Ovary (tissue), 3 donors: ENCODE measurements around the gene ATP6V0A1.
A peak's percentile ranks its signal among the peaks of the same experiment; 100 is the strongest.

Experiments
- CTCF ChIP-seq, 3 donors: fragments of 450-650 bp in 2 of 3; fragments of 200-600 bp in 1 of 3; IDR thresholded peaks; one replicate each; pipeline versions ENCODE4 v1.5.1 to v1.8.0; 2016 to 2022; ENCODE audit warnings: antibody characterized with exemption in 3 of 3, mild to moderate bottlenecking in 1 of 3
- EP300 ChIP-seq: sonication (generic); formaldehyde crosslinking; IDR thresholded peaks from one replicate; pipeline ENCODE4 v1.6.1; 2017; ENCODE audit warnings: antibody characterized with exemption
- POLR2A ChIP-seq: fragments of 450-650 bp; IDR thresholded peaks from one replicate; pipeline ENCODE4 v1.6.1; 2017; ENCODE audit warnings: antibody characterized with exemption, mild to moderate bottlenecking, moderate library complexity
- donor health status: DM: no; HTN: no; CAD: no.

GRCh38 chr17:42458497-42459255 is at the start of gene ATP6V0A1:
- TF ChIP-seq CTCF (IDR thresholded peaks at IDR 0.05), result peak in 1 of 3 donors; percentile 20
- peak; percentile 88 for TF ChIP-seq POLR2A
- peak; percentile 7 for TF ChIP-seq EP300
